ENCODE measurements around the gene POLR1G.

Gene POLR1G

GRCh38 chr19:45413497-45413896 lies 7.1 kb downstream of the POLR1G start:
- TF ChIP-seq ESRRG (CRISPR knock-in tag; IDR thresholded peaks at IDR 0.05) (no peak), RARB (CRISPR knock-in tag; IDR thresholded peaks at IDR 0.05) (no peak), ZNF70 (CRISPR knock-in tag; IDR thresholded peaks at IDR 0.05) (no peak)
- ATAC-seq, result no peak

- no peak for ATAC-seq
- TF ChIP-seq PATZ1 (CRISPR knock-in tag; IDR thresholded peaks at IDR 0.05; ENCODE audit: borderline replicate concordance) (no peak), BACH2 (CRISPR knock-in tag; IDR thresholded peaks at IDR 0.05; ENCODE audit: borderline replicate concordance) (no peak), ZNF565 (CRISPR knock-in tag; conservative IDR thresholded peaks at IDR 0.05; ENCODE audit: low read depth) (no peak), RARB (CRISPR knock-in tag; IDR thresholded peaks at IDR 0.05) (no peak), OSR1 (CRISPR knock-in tag; IDR thresholded peaks at IDR 0.05) (no peak), ISL1 (CRISPR knock-in tag; IDR thresholded peaks at IDR 0.05) (no peak), ZNF8 (CRISPR knock-in tag; IDR thresholded peaks at IDR 0.05) (no peak), SNAI2 (CRISPR knock-in tag; IDR thresholded peaks at IDR 0.05) (no peak), ZNF70 (CRISPR knock-in tag; IDR thresholded peaks at IDR 0.05) (no peak), CSRNP3 (CRISPR knock-in tag; IDR thresholded peaks at IDR 0.05) (no peak), CREB5 (CRISPR knock-in tag; IDR thresholded peaks at IDR 0.05; ENCODE audit: low read depth) (no peak), CSDC2 (CRISPR knock-in tag; IDR thresholded peaks at IDR 0.05) (no peak), GLIS3 (CRISPR knock-in tag; IDR thresholded peaks at IDR 0.05) (no peak), TCF4 (CRISPR knock-in tag; IDR thresholded peaks at IDR 0.05; ENCODE audit: borderline replicate concordance) (no peak), ZFP30 (CRISPR knock-in tag; IDR thresholded peaks at IDR 0.05) (no peak), ZFP3 (CRISPR knock-in tag; IDR thresholded peaks at IDR 0.05) (no peak)
- TF ChIP-seq, protein P1, sequence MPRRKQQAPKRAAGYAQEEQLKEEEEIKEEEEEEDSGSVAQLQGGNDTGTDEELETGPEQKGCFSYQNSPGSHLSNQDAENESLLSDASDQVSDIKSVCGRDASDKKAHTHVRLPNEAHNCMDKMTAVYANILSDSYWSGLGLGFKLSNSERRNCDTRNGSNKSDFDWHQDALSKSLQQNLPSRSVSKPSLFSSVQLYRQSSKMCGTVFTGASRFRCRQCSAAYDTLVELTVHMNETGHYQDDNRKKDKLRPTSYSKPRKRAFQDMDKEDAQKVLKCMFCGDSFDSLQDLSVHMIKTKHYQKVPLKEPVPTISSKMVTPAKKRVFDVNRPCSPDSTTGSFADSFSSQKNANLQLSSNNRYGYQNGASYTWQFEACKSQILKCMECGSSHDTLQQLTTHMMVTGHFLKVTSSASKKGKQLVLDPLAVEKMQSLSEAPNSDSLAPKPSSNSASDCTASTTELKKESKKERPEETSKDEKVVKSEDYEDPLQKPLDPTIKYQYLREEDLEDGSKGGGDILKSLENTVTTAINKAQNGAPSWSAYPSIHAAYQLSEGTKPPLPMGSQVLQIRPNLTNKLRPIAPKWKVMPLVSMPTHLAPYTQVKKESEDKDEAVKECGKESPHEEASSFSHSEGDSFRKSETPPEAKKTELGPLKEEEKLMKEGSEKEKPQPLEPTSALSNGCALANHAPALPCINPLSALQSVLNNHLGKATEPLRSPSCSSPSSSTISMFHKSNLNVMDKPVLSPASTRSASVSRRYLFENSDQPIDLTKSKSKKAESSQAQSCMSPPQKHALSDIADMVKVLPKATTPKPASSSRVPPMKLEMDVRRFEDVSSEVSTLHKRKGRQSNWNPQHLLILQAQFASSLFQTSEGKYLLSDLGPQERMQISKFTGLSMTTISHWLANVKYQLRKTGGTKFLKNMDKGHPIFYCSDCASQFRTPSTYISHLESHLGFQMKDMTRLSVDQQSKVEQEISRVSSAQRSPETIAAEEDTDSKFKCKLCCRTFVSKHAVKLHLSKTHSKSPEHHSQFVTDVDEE (CRISPR knock-in tag; IDR thresholded peaks at IDR 0.05), result no peak
- TF ChIP-seq, protein P2, sequence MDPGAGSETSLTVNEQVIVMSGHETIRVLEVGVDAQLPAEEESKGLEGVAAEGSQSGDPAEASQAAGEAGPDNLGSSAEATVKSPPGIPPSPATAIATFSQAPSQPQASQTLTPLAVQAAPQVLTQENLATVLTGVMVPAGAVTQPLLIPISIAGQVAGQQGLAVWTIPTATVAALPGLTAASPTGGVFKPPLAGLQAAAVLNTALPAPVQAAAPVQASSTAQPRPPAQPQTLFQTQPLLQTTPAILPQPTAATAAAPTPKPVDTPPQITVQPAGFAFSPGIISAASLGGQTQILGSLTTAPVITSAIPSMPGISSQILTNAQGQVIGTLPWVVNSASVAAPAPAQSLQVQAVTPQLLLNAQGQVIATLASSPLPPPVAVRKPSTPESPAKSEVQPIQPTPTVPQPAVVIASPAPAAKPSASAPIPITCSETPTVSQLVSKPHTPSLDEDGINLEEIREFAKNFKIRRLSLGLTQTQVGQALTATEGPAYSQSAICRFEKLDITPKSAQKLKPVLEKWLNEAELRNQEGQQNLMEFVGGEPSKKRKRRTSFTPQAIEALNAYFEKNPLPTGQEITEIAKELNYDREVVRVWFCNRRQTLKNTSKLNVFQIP (CRISPR knock-in tag; IDR thresholded peaks at IDR 0.05; ENCODE audit: borderline replicate concordance, low read depth), result no peak
Measured at GRCh38 chr19:45414468-45414867, 8.0 kb downstream of the POLR1G start.

GRCh38 chr19:45417151-45417550 lies 10.7 kb downstream of the POLR1G start:
- ATAC-seq, result no peak
- no peak for TF ChIP-seq ZFP30 (CRISPR knock-in tag; IDR thresholded peaks at IDR 0.05)
- no peak for TF ChIP-seq TCF4 (CRISPR knock-in tag; IDR thresholded peaks at IDR 0.05; ENCODE audit: borderline replicate concordance)
- no peak for TF ChIP-seq SNAI2 (CRISPR knock-in tag; IDR thresholded peaks at IDR 0.05)
- TF ChIP-seq GLIS3 (CRISPR knock-in tag; IDR thresholded peaks at IDR 0.05), result no peak
- no peak for TF ChIP-seq ISL1 (CRISPR knock-in tag; IDR thresholded peaks at IDR 0.05)
- no peak for TF ChIP-seq RARB (CRISPR knock-in tag; IDR thresholded peaks at IDR 0.05)
- TF ChIP-seq CREB5 (CRISPR knock-in tag; IDR thresholded peaks at IDR 0.05; ENCODE audit: low read depth), result no peak
- TF ChIP-seq, protein P1 (CRISPR knock-in tag; IDR thresholded peaks at IDR 0.05), result no peak
- no peak for TF ChIP-seq CSRNP3 (CRISPR knock-in tag; IDR thresholded peaks at IDR 0.05)
- no peak for TF ChIP-seq ESRRG (CRISPR knock-in tag; IDR thresholded peaks at IDR 0.05)
- TF ChIP-seq PPARA (CRISPR knock-in tag; IDR thresholded peaks at IDR 0.05; ENCODE audit: borderline replicate concordance), result no peak
- TF ChIP-seq CSDC2 (CRISPR knock-in tag; IDR thresholded peaks at IDR 0.05), result no peak
- no peak for TF ChIP-seq TOX (CRISPR knock-in tag; IDR thresholded peaks at IDR 0.05; ENCODE audit: borderline replicate concordance)

Measured in SK-N-SH treated with all-trans-retinoic acid at 6 μM for 48 hours (cell line).